ENCODE measurements around the gene FGGY.

Gene FGGY

GRCh38 chr1:59315529-59316463, 18.9 kb downstream of the FGGY start:
- no peak overlapping the region for H3K4me3 ChIP-seq (ENCODE audit: low read length)
- DNase-seq (ENCODE audit: low read depth): no peak
- TF ChIP-seq CTCF (conservative IDR thresholded peaks at IDR 0.05; ENCODE audit: low read depth, low read length): no peak

DNA sequence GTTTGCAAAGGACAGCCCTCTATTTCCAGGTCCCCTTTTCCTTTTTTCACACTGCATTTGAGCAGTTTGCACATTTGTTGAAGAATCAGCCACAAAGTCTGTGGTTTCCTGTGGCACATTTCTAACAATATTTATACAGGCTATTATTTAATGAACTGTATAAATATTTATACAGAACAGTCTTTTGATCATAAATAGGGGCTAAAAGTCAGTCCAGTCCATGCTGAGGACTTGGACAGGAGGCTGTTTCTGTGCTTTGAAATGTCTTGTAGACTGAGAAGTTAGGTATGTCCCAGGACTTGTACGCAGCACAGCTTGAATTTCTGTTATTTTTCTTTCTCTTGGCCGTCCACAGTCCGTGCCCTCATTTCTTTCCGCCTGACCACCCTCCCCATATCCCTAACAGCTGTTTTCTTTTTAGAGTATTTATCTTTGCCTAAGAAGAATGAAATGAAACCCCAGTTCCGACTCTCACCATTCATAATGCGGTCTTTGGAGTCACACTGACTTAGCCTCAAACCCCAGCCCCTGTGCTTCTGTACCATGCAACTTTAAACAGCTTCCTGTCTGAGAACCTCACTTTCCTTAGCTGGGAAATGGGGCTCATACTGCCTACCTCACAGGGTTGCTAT, 19.7 kb downstream of the FGGY start:
- no peak for TF ChIP-seq CTCF (conservative IDR thresholded peaks at IDR 0.05; ENCODE audit: low read depth, low read length)
- no peak for DNase-seq (ENCODE audit: low read depth)
- no peak overlapping the region for H3K4me3 ChIP-seq (ENCODE audit: low read length)

- H3K4me3 ChIP-seq (ENCODE audit: low read length): no peak overlapping the region
- no peak for TF ChIP-seq CTCF (conservative IDR thresholded peaks at IDR 0.05; ENCODE audit: low read depth, low read length)
- no peak for DNase-seq (ENCODE audit: low read depth)
Observed at GRCh38 chr1:59317343-59317742, 20.4 kb downstream of the FGGY start.

DNA sequence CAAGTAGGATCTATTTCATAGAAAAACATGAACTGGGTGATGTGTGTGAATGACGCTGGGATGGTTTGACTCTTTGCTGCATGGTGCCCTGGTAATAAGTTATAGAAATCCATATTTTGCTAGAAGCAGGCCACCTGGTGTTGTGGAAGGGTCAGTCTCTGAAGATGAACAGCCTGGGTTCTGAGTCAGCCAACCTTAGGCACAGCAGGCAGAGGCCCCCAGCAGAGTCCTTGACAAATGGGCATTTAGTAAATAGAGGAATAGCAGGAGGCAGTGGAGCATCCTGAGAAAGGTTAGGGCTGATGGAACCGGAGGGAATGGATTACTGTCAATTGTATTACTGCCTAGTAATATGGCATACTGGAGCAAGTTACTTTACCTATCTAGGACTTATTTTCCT, 20.9 kb downstream of the FGGY start:
- TF ChIP-seq CTCF (conservative IDR thresholded peaks at IDR 0.05; ENCODE audit: low read depth, low read length): no peak
- H3K4me3 ChIP-seq (ENCODE audit: low read length): no peak overlapping the region
- DNase-seq (ENCODE audit: low read depth): no peak

DNA sequence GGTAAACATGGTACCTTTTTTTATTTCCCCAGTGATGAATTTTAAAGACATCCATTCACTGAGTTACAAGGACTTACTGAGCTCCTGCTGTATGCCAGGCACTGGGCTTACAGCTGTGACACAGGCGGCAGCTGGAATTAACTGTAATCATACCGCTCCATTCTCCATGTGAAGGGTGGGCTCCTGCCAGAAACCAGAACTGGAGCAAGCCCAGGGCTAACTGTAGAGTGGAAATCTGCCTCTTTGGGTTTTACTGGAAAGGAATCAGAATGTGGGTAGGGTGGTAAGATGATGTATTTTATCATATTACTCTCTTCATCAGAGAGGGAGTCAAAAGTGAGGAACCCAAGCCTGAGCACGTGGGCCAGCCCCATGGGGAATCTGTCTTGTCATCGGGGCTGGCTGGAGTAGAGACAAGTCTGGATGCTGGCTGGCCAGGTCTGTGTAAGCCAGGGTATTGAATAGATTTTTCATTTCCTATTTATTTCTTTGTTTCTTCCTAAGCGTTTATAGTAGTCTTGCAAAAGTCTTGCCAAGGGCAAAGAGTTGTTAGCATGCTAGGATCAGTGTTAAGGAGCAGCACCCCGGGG, 21.5 kb downstream of the FGGY start:
- H3K4me3 ChIP-seq (ENCODE audit: low read length): no peak overlapping the region
- no peak for TF ChIP-seq CTCF (conservative IDR thresholded peaks at IDR 0.05; ENCODE audit: low read depth, low read length)
- no peak for DNase-seq (ENCODE audit: low read depth)

DNA sequence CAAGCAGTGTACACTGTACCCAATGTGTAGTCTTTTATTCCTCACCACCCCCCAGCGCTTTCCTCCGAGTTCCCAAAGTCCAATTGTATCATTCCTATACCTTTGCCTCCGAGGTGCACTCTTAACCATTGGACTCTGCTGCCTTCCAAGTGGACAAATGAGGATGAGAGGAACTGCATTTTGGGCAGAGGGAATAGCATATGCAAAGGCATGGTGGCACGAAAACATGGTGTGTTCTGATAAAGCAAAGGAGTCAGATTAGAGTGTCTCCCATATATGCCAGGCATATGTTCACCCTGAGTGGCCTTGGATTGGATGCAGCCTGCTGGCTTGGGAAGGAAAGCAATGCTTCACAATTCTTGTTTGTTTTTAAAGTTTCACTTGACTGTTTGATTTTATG, 25.5 kb downstream of the FGGY start:
- DNase-seq (ENCODE audit: low read depth): no peak
- no peak overlapping the region for H3K4me3 ChIP-seq (ENCODE audit: low read length)
- no peak for TF ChIP-seq CTCF (conservative IDR thresholded peaks at IDR 0.05; ENCODE audit: low read depth, low read length)

Measured in retinal pigment epithelial cell (primary cell).